LNCaP clone FGC (cell line): ENCODE results near the gene C11orf24.
A peak's percentile ranks its signal among the peaks of the same experiment; 100 is the strongest.

Experiments used
- DNase-seq: peaks from one replicate; pipeline ENCODE4 v3.0.0-alpha.2; 2011; ENCODE audit warnings: low read depth
- H3K4me3 ChIP-seq: 2 replicates; pipeline ENCODE4 v1.5.1; 2011; ENCODE audit warnings: mild to moderate bottlenecking, low read depth, low read length, control low read depth
- TF ChIP-seq, protein P1 (sequence below): IDR thresholded peaks from 2 replicates; pipeline ENCODE4 v1.5.1; 2012; ENCODE audit warnings: mild to moderate bottlenecking; ENCODE audit not compliant: control insufficient read depth, insufficient read depth; ENCODE audit errors: extremely low read depth

Gene C11orf24

DNA sequence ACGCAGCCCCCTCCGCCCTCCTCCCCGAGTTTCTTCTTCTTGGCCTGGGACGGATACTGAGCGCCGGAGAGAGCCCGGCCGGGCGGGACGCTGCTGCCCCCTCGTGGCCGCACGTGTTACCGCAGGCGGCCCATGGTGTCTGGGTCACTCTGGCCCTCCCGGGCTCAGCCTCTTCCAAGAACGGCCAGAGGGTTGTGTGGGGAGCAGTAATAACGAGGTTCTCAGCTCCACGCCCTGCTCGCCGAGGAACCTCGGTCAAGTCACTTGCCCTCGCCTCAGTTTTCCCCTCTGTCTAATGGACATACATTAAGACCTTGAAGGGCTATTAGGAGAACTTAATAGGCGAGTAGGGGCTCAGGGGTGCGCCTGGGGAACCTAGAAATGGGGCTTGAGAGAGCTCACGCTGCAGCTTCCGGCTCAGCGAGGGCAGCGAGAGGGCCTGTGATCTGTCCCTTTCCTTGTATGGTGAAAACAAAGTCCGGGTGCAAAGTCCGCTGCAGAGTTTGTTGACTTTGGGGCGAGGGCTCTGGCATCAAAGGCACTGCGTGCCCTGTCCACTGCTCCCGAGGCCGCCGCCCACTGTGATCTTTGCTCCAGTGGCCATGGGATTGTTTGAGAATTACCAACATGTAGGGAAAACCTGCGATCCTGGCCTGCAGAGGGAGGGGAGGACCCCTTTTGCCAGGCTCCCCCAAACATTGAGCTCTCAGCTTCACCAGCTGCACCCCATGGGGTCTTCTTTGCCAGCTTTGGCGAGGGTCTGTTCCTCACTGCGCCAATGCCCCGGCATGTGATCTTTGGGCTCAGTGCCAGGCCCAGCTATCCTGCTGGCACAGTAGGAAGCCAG is 26.3 kb upstream of the C11orf24 start:
- TF ChIP-seq, protein P1, sequence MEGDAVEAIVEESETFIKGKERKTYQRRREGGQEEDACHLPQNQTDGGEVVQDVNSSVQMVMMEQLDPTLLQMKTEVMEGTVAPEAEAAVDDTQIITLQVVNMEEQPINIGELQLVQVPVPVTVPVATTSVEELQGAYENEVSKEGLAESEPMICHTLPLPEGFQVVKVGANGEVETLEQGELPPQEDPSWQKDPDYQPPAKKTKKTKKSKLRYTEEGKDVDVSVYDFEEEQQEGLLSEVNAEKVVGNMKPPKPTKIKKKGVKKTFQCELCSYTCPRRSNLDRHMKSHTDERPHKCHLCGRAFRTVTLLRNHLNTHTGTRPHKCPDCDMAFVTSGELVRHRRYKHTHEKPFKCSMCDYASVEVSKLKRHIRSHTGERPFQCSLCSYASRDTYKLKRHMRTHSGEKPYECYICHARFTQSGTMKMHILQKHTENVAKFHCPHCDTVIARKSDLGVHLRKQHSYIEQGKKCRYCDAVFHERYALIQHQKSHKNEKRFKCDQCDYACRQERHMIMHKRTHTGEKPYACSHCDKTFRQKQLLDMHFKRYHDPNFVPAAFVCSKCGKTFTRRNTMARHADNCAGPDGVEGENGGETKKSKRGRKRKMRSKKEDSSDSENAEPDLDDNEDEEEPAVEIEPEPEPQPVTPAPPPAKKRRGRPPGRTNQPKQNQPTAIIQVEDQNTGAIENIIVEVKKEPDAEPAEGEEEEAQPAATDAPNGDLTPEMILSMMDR = peak; percentile 94
- no peak overlapping the region for H3K4me3 ChIP-seq
- no peak for DNase-seq

DNA sequence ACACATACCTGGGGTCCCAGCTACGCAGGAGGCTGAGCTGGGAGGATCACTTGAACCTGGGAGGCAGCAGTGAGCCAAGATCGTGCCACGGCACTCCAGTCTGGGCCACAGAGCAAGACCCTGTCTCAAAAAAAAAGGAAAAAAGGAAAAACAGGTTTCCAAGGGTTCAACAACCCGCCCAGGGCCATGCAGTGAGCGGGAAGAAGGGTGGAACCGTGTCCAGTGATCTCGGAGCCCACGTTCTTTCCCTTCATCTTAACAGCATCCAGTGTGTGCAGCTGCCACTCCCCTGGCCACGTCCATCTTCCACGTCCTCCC is 25.7 kb upstream of the C11orf24 start:
- H3K4me3 ChIP-seq = no peak overlapping the region
- TF ChIP-seq, protein P1 = no peak

DNA sequence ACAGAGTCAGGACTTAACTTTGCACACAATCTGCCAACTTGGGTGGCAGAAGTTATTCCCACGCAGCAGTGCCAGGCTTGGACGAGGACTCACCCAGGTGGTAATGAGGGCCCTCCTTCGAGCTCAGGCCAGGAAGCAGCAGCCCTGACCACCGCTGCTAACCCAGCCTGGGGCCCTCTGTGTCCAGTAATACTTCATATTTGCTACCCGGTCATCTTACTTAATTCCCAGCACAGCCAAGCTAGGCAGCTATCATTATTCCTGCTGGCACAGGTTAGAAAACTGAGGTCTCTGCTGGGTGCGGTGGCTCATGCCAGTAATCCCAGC is 25.2 kb upstream of the C11orf24 start:
- DNase-seq = no peak
- TF ChIP-seq, protein P1 = no peak
- no peak overlapping the region for H3K4me3 ChIP-seq

More for the DNA sequence above, 25.7 kb upstream of the C11orf24 start:
- DNase-seq = no peak

DNA sequence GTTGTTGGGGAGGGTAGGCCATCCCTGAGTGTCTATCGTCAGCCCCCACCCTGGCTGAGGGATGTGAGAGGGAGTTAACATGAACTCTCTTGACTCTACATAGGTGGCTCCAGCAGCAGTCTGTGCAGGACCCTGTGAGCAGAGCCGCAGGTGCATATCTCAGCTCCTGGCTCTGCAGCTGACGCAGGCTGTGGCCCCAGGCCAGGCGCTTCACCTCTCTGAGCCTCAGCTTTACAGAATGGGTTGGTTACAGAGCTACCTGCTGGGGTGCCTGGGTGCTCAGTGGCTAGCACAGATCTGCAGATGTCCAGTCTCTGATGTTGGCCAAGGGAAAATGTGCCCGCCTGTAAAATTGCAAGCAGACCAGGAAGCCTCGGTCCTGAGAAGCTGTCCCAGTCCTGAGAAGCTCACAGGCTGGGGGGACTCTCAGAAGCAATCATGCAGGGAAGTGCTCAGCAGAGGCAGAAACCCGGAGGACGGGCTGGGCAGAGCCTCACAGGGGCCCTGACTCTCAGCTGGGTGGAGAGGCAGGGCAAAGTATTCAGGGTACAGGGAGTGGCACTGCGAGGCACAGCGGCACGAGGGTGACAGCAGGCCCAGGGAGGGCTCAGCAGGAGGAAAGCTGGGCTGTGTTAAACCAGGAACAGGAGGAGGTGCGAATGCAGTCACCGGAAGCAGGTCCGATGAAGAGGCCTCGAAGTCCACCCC is 24.7 kb upstream of the C11orf24 start:
- TF ChIP-seq, protein P1 = no peak
- no peak overlapping the region for H3K4me3 ChIP-seq
- no peak for DNase-seq

DNA sequence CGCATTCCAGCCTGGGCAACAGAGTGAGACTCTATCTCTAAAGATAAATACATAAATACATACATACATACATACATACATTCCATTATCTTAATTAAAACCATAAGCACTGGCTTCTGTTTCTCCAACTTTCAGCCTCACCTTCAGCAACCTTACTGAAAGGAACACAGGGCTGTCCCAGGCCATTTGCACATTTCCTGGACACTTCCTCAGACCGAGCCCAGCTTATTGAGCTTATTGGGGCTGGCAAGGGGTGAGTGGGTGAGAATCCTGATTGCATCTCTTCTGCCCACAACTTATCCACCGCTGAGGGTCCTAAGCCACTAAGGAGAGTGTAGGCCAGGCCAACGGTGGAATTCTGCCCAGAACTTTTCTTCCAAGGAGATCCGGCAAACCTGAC is 24.2 kb upstream of the C11orf24 start:
- no peak for DNase-seq
- TF ChIP-seq, protein P1 = no peak
- no peak overlapping the region for H3K4me3 ChIP-seq

DNA sequence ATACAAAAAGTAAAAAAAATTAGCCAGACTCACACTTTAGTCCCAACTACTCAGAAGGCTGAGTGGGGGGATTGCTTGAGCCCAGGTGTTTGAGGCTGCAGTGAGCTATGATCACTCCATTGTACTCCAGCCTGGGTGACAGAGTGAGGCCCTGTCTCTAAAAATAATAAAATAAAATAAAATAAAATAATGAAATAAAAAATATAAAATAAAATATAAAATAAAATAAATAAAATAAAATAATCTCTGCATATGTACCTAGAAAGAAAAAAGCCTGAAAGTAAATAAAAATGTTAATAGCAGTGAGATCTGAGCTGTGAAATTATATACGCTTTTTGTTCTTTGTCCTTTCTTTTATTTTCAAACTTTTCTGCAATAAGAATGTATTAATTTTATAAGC is 23.5 kb upstream of the C11orf24 start:
- DNase-seq = no peak
- TF ChIP-seq, protein P1 = no peak
- no peak overlapping the region for H3K4me3 ChIP-seq
